ENCODE data around the gene RBMS3.

The RBMS3 gene

GRCh38 chr3:29827756-29828155 lies 546.9 kb downstream of the RBMS3 start:
- DNase-seq, result no peak

GRCh38 chr3:29829340-29829739 lies 548.5 kb downstream of the RBMS3 start:
- DNase-seq, result no peak

GRCh38 chr3:29850641-29851040 lies 569.8 kb downstream of the RBMS3 start:
- no peak for DNase-seq

- DNase-seq, result no peak
Measured at GRCh38 chr3:29852767-29853166, 571.9 kb downstream of the RBMS3 start.

- DNase-seq, result no peak
Measured at GRCh38 chr3:29853841-29854397, 573.0 kb downstream of the RBMS3 start.

GRCh38 chr3:29854821-29855220 lies 574.0 kb downstream of the RBMS3 start:
- DNase-seq, result no peak

GRCh38 chr3:29859726-29860270 lies 578.9 kb downstream of the RBMS3 start:
- no peak for DNase-seq

- DNase-seq, result no peak
Measured at GRCh38 chr3:29864809-29865208, 583.9 kb downstream of the RBMS3 start.

GRCh38 chr3:29868543-29869101 lies 587.8 kb downstream of the RBMS3 start:
- DNase-seq, result no peak

GRCh38 chr3:29870136-29870535 lies 589.3 kb downstream of the RBMS3 start:
- no peak for DNase-seq

GRCh38 chr3:29871087-29871486 lies 590.2 kb downstream of the RBMS3 start:
- DNase-seq, result no peak

GRCh38 chr3:29880809-29881208 lies 599.9 kb downstream of the RBMS3 start:
- DNase-seq, result no peak

GRCh38 chr3:29887451-29887850 lies 606.6 kb downstream of the RBMS3 start:
- no peak for DNase-seq

- DNase-seq, result no peak
Measured at GRCh38 chr3:29889215-29889614, 608.3 kb downstream of the RBMS3 start.

- no peak for DNase-seq
Measured at GRCh38 chr3:29890801-29891200, 609.9 kb downstream of the RBMS3 start.

- no peak for DNase-seq
Measured at GRCh38 chr3:29892976-29893554, 612.2 kb downstream of the RBMS3 start.

GRCh38 chr3:29896856-29897255 lies 616.0 kb downstream of the RBMS3 start:
- no peak for DNase-seq

- DNase-seq, result no peak
Measured at GRCh38 chr3:29898171-29898965, 617.5 kb downstream of the RBMS3 start.

GRCh38 chr3:29899021-29899420 lies 618.1 kb downstream of the RBMS3 start:
- no peak for DNase-seq

- no peak for DNase-seq
Measured at GRCh38 chr3:29901097-29901496, 620.2 kb downstream of the RBMS3 start.

GRCh38 chr3:29903600-29903999 lies 622.7 kb downstream of the RBMS3 start:
- DNase-seq, result no peak

- no peak for DNase-seq
Measured at GRCh38 chr3:29906906-29907305, 626.0 kb downstream of the RBMS3 start.

GRCh38 chr3:29912600-29913288 lies 631.9 kb downstream of the RBMS3 start:
- no peak for DNase-seq

Data from hippocampal formation (tissue), 2 donors.